ENCODE data around the gene ASB10.

Gene ASB10

DNA sequence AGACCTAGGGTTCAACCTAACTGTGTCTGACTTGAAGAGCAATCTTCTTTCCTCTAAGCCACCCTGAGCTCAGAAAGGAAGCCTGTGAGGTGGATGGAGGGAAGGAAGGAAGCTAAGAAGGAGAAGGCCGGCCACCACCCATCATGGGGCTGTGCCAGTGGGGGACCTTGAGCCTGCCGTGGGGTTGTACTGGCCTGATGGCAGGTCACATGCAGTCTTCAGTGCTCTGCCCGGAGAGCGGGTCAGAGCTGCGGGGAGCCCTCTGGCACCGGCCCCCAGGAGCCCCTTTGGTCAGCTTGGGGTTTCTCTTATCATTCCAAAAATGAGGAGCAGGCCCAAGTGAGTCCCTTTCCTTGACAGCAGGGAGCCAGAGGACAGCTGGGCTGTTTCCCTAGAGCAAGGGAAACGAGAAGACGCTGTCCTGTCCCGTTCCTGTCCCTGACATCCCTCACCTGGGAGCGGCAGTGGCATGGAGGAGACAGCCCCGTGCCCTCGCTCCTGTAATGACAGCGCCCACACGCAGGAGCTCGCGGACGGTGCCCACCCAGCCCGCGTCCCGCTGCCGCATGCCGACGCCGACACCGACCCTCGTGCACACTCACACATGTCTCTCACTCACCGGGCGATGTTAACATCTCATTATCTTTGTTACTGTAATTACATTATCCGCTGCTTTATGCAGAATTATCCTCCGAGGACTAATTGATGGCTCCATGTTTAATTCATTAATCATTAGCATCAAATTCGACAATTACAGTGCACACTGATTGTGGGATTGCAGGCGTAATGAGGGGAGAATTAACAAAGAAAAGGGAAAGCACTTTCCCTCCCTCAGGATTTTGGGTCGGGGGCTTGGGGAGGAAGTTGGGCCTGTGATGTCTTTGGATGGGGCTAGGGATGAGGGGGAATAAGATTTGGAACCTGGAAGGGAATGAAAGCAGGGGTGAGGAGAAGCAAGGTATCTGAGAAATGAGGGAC lies 50.9 kb downstream of the ASB10 start:
- DNase-seq, result no peak

DNA sequence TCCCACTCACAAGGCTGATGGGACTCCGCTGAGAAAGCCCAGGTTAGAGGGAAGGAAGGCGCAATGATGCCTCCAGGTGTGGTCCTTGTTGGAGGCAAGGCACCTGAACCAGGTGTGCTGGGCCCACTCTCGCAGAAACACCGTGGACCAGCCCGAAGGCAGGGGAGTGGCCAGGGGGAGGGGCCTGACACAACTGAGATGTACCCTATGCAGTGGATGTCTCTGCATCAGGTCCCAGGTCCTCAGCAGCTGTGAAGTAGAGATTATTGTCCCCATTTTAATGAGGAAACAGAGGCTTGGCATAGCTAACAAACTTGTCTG lies 51.6 kb downstream of the ASB10 start:
- no peak for DNase-seq

DNA sequence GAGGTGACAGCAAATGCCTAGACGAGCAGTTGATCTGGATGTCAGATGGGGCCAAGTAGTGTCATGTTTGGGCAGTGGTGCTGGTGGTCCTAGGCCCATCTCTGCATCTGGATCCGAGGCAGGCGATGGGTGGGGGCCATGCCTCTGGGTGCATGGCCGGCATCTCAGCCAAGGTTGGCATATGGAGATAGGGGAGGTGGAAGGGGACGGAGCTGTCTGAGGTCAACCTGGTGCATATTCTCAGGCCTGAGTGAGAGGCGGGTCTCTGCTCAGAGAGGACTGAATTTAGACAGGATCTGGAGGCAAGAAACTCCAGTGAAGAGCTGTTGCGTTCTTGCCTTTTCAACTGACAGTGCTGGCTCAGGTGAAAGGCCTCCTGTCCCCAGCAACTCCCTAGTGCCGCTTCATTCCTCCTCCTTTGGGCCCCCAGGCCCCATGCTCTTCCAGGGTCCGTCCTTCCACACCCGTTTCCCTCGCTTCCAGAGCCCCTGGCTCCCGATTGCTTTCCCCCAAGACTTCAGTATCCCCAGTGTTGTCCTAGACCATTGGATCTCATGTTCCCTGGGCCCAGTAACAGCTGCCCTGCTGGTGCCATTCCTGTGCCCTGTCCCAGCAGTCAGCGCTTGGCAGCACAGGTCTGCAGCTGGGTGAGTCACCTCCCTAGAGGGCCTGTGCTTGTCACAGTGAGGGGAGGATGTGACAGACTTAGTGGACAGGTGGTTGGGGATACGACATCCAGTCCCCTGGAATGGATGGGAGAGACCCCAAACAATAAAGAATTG lies 52.1 kb downstream of the ASB10 start:
- no peak for DNase-seq

DNA sequence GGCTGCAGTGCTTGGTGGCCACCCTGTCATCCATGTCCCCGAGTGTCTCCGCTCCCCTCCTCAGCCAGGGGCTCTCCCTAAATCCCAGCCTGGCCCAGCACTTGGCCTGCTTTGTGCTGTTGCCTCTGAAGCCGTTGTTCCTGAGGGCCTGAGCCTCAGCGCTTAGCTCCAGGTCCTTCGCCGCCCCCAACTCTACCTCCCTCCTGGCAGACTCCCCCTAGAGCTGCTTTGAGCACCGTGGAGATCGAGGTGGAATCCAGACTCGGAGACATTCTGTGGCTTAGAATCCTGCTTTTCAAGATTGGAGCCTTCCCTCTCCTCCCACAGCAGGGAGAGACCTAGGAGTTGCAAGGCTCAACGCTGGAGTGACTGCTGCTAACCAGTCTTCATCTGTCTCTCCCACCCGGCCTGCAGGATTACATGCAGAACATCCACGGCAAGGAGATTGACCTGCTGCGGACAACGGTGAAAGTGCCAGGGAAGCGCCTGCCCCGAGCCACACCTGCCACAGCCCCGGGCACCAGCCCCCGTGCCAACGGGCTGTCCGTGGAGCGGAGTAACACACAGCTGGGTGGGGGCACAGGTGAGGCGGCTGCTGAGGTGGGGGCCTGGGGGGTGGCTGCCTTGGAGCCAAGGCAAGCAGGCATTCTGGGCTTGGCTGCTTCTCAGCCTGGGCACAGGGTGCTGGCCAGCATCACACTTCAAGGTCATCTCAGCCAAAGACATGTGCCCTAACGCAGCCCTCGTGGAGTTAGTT lies 52.9 kb downstream of the ASB10 start:
- DNase-seq, result no peak

DNA sequence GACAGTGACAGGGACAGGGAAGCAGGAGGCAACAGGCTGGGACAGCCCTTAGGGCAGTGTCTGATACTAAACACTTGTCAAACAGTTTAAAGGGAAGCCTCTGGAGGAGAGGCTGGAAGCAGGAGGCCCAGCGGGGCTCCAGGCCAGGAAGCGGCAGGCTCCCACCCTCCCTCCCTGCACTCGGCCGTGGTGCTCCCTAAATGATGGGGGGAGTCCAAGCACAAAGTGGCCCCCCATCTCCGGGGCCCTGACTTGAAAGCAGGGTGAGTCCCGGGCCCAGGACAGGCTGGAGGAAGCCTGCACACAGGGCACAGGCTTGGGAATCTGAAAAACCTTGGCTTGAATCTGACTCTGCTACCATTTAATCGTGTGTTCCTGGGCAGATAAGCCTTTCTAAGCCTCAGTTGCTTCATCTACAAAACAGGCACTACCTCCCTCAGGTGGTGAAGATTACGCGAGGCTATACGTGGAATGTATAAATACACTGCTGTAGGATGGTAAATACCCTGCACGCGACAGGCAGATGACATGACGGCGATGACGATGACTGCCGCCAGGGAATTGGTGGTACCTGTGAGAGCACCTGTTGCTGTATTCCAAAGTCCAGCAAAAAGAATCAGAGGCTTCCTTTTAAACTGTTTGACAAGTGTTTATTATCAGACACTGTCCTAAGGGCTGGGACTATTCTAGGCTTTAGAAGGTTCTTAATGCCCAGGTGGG lies 53.6 kb downstream of the ASB10 start:
- no peak for DNase-seq

DNA sequence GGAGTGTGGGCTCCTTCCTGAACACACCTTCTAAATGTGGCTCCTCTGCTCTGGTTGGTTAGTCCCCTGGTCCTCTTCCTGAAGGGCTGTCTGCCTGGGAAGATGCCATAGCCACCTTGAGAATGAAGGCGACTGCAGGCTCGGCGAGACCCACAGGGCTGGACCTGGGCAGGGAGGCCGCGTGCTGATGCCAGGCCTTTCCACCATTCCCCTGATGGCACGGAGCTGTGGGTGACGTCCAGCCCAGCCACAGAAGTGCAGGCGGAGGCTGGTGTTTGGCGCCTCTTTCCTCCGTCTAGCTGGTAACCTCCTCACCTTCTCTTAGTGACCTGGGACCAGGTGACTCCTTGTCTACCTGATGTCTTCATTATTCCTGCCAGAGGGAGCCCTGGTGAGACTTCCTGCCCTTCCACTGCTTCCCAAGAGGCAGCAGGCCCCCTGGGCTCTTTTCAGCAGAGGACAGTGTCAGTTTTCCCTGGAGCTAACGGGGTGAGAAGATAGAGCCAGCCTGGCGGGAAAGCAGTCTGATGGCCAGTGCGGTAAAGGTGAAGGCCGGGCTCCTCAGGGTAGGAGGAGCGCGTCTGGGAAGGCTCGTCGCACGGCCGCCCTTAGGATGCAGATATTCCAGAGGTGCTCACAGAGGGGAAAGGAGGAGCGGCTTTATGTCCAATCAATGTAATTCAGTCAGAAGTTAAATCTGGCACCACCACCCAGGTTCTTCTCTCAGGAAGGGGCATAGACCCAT lies 54.4 kb downstream of the ASB10 start:
- no peak for DNase-seq

DNA sequence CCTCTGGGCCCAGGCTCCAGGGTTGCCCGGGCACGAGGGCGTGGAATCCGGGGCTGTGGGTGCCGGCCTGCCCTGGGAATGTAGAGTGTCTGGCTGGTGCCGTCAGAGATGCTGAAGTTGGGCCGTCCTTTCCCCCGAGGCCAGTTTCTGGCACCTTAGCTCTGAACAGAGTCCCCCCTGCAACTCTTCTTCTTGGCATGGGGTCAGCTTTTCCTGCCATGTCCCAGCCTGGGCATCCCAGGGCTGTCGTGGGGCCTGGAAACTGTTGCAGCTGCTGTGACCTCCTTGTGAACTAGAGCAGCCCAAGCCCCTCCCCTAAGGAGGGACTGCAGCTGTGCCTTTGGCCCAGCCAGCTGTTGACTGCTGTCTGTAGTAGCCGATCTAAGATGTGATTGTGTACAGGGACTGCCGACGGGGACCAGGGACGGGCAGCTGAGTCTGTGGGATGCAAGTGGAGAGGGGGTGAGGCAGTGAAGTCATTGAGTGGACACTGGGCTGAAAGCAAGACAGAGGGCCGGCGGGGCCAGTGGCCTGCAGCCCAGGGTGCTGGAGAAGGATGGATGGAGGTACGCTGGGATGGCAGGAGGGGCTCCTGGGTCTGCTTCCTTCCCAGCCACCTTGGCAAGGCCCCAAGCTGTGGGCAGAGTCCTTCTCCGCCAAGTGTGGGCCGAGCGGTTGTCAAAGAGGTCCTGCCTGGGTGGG lies 55.3 kb downstream of the ASB10 start:
- no peak for DNase-seq

DNA sequence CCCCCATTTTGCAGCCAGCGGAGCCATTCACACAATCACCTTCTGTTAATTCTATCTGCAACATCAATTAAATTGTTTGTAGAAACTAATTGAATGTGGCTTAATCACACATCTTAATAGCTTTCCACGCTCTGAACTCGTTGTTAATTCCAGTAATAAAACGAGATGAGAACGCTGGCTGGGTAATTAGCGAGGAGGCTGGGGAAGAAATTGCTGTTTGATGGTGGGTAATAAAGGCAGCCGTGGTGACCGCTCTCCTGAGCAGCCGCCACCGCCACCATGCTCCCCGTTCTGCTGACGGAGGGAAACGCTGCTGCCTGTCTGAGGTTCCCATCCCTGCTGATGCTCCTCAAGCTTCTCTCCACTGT lies 55.8 kb downstream of the ASB10 start:
- no peak for DNase-seq

DNA sequence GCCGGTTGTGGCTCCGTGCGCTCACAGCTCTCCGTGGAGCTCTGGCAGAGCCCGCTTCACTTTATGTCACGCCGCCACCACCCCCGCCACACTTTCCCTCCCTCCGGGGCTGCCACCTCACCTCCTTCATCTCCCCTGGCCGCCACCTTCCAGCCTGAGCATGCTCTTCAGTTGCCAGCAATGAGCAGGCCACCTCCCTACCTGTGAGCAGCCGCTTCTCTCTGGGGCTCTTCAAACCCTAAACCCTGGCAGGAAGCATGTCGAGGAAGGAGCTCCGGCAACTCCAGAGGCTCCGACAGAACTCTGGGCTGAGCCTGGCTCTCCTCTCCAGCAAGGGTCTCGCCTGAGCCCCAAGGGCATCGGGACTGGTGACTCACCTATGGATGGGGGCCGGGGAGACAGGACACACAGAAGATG lies 56.3 kb downstream of the ASB10 start:
- DNase-seq, result no peak

DNA sequence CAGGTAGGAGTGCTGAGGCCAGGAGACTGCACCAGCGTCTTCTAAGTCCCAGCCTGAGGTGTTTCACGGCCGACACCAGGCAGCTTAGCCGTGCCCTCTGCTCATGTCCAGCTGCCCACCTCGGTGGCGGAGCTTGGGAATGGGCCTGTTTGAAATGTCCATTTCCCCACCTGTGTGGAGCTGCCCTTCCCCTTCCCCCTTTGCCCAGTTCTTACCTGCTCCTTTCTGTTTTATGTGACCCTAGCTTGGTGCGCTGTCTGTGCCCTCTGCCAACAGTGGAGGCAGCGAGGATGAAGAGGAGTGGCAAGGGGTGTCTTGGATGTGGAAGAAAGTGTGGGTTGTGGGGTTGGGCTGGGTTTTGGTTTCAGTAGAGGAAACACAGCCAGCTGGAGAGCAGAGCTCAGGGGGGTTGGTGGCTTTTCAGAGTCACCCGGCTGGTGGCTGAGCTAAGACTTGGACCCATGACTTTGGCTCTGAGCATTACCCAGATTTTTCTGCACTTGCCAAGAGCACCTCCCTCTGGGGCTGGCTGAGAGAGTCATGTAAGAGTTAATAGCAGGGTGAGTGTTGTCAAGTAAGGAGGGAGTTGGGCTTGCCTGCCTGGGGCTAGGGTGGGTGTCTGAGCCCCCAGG lies 57.0 kb downstream of the ASB10 start:
- no peak for DNase-seq

DNA sequence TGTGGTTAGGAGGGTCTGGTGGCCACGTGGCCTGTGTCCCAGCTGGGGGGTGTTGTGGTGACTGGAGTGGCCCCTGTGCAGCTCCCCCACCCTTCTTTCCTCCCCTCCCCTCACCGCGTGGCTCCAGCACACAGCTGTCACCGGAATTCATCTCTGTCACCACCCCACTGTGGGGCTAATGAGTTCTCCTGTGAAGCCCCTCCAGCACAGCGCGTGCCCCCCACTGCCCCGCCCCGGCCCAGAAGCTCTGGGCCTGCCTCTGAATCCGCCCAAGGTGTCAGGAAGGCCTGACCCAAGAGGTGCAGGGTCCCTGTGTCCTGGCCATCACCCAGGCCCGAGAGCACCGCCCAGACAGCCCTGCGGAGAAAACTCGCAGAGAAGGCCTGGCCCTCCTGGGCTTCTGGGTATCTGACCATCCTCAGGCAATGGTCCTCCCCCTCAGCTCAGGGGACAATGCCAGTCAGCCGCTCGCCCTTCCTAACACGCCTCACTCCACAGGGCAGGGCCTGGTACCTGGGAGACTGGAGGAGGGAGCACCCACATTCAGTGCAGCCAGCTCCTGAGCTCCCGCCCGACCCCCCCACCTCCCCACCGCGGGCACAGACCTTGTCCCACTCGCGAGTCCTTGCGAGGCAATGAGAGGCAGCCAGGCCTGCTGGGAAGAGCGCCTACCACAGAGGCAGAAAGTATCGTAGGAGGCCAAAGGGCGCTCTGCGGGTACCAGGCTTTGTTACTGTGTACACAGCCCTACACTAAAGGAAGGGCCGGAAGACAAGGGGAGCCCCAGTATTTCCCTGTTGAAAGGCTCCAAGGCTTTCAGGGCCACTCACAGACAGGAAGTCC lies 57.7 kb downstream of the ASB10 start:
- no peak for DNase-seq

DNA sequence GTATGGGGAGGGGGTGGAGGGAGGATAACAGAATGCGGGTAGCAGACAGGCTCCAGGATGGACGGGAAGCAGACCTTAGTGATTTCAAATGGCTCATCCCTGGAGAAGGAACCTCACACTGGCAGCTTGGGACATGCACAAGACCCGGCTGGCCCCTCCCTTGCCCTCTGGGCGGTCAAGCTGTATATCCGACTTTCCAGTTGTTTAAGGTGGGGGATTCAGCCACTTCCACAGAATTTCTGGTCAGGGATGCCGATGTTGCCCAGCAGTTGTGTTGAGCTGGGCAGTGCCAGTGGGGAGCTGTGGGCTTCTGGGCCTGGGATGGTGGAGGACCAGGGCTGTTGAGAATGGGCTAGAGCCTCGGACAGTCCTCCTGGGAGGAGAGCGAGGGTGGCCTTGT lies 58.3 kb downstream of the ASB10 start:
- DNase-seq, result no peak

DNA sequence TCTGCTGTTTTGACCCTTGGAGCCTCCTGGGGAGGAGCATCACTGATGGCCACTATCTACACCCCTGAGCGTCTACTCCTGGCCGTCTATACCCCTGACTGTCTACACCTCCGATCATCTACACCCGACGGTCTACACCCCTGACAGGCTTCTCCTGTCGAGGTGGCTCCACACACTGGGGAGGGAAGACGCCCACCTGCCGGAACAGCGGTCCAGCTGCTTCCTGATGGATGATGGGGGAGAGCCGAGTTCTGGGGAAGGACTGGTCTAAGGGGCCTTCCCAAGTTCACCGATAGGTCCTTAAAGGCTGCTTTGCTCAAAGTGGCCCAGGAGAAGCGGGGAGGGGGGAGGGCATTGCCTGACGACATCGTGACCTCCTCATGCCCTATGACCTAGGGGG lies 58.9 kb downstream of the ASB10 start:
- no peak for DNase-seq

DNA sequence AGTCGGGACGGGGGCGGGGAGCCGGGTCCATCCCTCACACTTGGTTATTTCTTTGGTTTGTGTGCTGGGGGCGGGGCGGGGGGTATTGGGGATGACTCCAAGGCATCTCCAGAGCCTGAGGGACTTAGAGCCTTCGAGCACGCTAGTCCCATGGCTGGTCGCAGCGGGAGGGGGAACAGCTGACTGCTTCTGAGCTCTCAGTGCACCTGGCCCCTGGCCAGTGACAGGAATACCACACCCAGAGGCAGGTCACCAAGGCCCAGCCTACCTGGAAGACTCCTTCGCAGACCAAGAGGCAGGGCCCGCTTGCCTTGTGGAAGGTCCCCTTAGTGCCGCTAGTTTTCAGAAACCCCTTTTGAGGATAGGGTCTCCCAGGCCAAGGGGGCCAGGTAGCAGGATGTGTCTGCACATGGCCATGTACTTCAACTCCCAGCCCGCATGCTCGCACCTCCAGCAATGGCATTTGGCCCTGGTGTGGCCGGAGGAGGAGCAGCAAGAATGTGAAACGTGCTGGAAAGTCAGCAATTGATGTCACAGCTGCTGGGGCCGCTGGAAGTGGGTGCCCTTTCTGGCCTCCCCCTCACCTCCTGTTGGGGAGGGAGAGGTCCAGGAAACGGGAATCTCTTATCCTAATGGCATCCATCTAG lies 60.4 kb downstream of the ASB10 start:
- DNase-seq, result no peak

DNA sequence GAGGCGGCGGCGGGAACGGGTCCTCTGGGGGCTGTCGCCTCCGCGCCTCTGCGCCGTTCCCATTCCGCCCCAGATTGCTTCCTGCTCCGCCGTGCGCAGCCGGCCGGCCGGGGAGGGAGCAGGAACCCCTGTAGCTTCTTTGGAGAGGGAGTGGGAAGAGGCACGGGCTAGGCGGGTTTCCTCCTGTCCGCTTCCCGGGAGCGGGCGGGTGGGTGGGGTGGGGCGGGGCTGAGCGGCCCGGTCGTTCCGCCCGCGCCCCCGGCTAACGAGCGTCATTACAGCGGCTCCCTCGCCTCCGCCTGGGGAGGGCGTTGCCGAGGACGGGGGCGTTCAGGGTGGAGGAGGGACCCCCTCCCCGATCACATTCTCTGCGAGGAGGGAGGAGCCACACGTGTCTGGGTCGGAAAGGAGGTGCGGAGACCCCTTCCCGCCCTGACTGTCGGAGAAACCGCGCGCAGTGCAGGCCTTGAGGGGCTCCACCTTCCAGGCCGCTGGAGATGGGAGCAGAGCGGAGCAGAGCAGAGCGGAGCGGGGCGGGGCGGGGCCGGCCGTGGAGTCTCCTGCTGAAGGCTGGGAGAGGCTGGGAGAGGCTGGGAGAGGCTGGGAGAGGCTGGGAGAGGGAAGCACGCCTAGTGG lies 61.1 kb downstream of the ASB10 start:
- DNase-seq, result no peak
